WERI-Rb-1 (cell line): Measurements from ENCODE around the gene CHIT1.

Experiments
- DNase-seq: peaks from one replicate; pipeline ENCODE4 v3.0.0-alpha.2; 2020
- H3K27ac ChIP-seq: fragments of 250-450 bp; sonication (Bioruptor Pico); 2 replicates; pipeline ENCODE4 v1.5.1; 2020; ENCODE audit warnings: mild to moderate bottlenecking, moderate library complexity
- H3K27me3 ChIP-seq: fragments of 250-450 bp; sonication (Bioruptor Pico); 2 replicates; pipeline ENCODE4 v1.5.1; 2021; ENCODE audit warnings: mild to moderate bottlenecking, low read depth, moderate library complexity; ENCODE audit not compliant: insufficient read depth, severe bottlenecking
- H3K36me3 ChIP-seq: fragments of 250-450 bp; sonication (Bioruptor Pico); 2 replicates; pipeline ENCODE4 v1.5.1; 2020; ENCODE audit warnings: mild to moderate bottlenecking, moderate library complexity
- H3K4me3 ChIP-seq: 2 replicates; pipeline ENCODE4 v1.5.1; 2011; ENCODE audit warnings: low read depth, mild to moderate bottlenecking, control low read depth, low read length
- H3K9me3 ChIP-seq: fragments of 250-450 bp; sonication (Bioruptor Pico); 2 replicates; pipeline ENCODE4 v1.5.1; 2021; ENCODE audit warnings: mild to moderate bottlenecking, moderate library complexity; ENCODE audit not compliant: severe bottlenecking
- CTCF ChIP-seq: IDR thresholded peaks from 2 replicates; pipeline ENCODE4 v1.5.1; 2011; ENCODE audit warnings: low read depth, mild to moderate bottlenecking, control low read depth, inconsistent platforms, low read length

CHIT1 gene

GRCh38 chr1:203202431-203203245 is 26.8 kb downstream of the CHIT1 start:
- DNase-seq, result no peak
- no peak overlapping the region for H3K4me3 ChIP-seq
- no peaks in the 10 kb centered on the region for H3K36me3 ChIP-seq
- H3K27ac ChIP-seq, result no peak overlapping the region
- no peaks in the 10 kb centered on the region for H3K9me3 ChIP-seq
- no peak for TF ChIP-seq CTCF
- H3K27me3 ChIP-seq, result no peaks in the 10 kb centered on the region

DNA sequence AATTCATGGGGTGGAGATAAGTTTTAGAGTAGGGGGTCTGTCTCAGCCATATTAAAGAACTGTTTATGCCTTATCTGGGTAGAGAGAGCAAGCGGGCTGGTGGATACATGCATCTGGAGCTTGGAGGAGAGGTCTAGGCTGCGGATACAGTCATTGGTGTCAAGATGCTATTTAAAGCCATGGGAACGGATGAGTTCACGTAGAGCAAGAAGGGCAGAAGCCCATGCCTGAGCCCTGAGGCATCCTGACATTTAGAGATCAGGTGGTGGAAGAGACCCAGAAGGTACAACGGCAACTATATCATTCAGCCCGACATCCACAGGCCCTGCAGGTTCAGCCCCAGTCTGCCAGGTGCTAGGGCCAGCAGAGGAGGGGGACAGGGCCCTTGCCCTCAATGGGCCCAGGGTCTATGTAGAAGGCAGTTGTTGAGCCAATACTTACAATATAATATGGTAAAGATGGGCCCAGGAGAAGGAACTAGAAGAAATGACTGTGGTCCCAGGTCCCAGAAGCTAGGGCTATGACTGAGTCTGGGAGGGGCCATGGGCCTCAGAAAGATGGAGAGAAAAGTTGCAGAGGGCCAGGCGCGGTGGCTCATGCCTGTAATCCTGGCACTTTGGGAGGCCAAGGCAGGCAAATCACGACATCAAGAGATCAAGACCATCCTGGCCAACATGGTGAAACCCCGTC is 27.8 kb downstream of the CHIT1 start:
- Histone ChIP-seq H3K36me3 (no peaks in the 10 kb centered on the region), H3K9me3 (peaks cover 7% of the 10 kb centered on the region), H3K27ac (no peak overlapping the region), H3K27me3 (no peaks in the 10 kb centered on the region), H3K4me3 (no peak overlapping the region)
- TF ChIP-seq CTCF, result no peak
- DNase-seq, result no peak

GRCh38 chr1:203200916-203201315 is 28.6 kb downstream of the CHIT1 start:
- no peak for DNase-seq
- H3K27me3 ChIP-seq, result no peaks in the 10 kb centered on the region
- no peaks in the 10 kb centered on the region for H3K36me3 ChIP-seq
- no peak overlapping the region for H3K4me3 ChIP-seq
- no peak for TF ChIP-seq CTCF
- peaks cover 7% of the 10 kb centered on the region for H3K9me3 ChIP-seq
- H3K27ac ChIP-seq, result no peak overlapping the region

- no peak for TF ChIP-seq CTCF
- DNase-seq, result no peak
- H3K27me3 ChIP-seq, result no peaks in the 10 kb centered on the region
- no peaks in the 10 kb centered on the region for H3K36me3 ChIP-seq
- no peak overlapping the region for H3K27ac ChIP-seq
- peaks cover 7% of the 10 kb centered on the region for H3K9me3 ChIP-seq
- H3K4me3 ChIP-seq, result no peak overlapping the region
These were observed 29.5 kb downstream of the CHIT1 start for GRCh38 chr1:203199816-203200571.

DNA sequence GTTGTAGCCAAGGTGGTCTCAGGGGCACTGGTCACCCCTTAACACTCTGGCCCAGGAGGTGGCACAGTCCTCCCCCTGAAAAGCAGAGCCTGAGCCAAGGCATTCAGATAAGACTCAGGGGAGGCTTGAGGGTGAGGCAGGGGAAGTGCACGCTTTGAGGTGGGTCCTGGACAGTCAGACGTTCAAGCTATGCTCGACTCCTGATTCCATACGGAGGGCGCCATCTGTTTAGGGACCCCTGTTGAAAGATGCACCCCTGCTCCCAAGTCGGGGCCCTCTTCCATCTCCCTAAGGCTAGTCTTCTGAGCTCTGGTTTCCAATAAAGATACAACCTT is 30.0 kb downstream of the CHIT1 start:
- Histone ChIP-seq H3K27ac (no peak overlapping the region), H3K4me3 (no peak overlapping the region), H3K27me3 (no peaks in the 10 kb centered on the region), H3K36me3 (no peaks in the 10 kb centered on the region), H3K9me3 (peaks cover 7% of the 10 kb centered on the region)
- no peak for TF ChIP-seq CTCF
- no peak for DNase-seq
